Keratinocyte (primary cell): ENCODE data around the gene NOS1AP.

Source experiments
- CTCF ChIP-seq, 3 experiments: IDR thresholded peaks in 1 of 3; conservative IDR thresholded peaks in 1 of 3; optimal IDR thresholded peaks in 1 of 3; 2 replicates in 2 of 3; 3 replicates in 1 of 3; pipeline versions ENCODE3 to v1.5.1; 2011; ENCODE audit warnings: low read length in 3 of 3, mild to moderate bottlenecking in 3 of 3, moderate library complexity in 2 of 3, control low read depth in 1 of 3, inconsistent platforms in 1 of 3; ENCODE audit not compliant: insufficient read depth in 2 of 3; ENCODE audit errors: extremely low read depth in 1 of 3
- EZH2 ChIP-seq: IDR thresholded peaks from one replicate; pipeline ENCODE4 v1.6.1; 2012; ENCODE audit warnings: inconsistent platforms, mild to moderate bottlenecking, low read length, moderate library complexity

GRCh38 chr1:162186406-162186805 is 116.9 kb downstream of the NOS1AP start:
- TF ChIP-seq CTCF (optimal IDR thresholded peaks at IDR 0.05 in 1 of 3, IDR thresholded peaks at IDR 0.05 in 1 of 3, conservative IDR thresholded peaks at IDR 0.05 in 1 of 3; ENCODE audit: extremely low read depth in 1 of 3, insufficient read depth in 2 of 3, low read length in 3 of 3), result no peak
- TF ChIP-seq EZH2, result no peak
